GM12891 (cell line): Measurements from ENCODE around the gene SMAD3.

Experiments used
- PAX5 ChIP-seq: IDR thresholded peaks from 2 replicates; pipeline ENCODE4 v1.6.1; 2011; ENCODE audit warnings: low read length, moderate library complexity, mild to moderate bottlenecking; ENCODE audit not compliant: insufficient read depth, severe bottlenecking
- POLR2A ChIP-seq: IDR thresholded peaks from 2 replicates; pipeline ENCODE4 v1.6.1; 2011; ENCODE audit warnings: low read depth, low read length, control low read depth
- POLR2AphosphoS5 ChIP-seq: IDR thresholded peaks from 2 replicates; pipeline ENCODE4 v1.6.1; 2011; ENCODE audit warnings: low read depth, low read length, control low read depth
- POU2F2 ChIP-seq: IDR thresholded peaks from 2 replicates; pipeline ENCODE4 v1.6.1; 2011; ENCODE audit warnings: low read depth, mild to moderate bottlenecking, control low read depth, low read length, moderate library complexity
- SPI1 ChIP-seq: IDR thresholded peaks from 2 replicates; pipeline ENCODE4 v1.6.1; 2011; ENCODE audit warnings: low read depth, low read length, control low read depth
- TAF1 ChIP-seq: IDR thresholded peaks from 2 replicates; pipeline ENCODE4 v1.6.1; 2011; ENCODE audit warnings: low read depth, low read length, control low read depth

DNA sequence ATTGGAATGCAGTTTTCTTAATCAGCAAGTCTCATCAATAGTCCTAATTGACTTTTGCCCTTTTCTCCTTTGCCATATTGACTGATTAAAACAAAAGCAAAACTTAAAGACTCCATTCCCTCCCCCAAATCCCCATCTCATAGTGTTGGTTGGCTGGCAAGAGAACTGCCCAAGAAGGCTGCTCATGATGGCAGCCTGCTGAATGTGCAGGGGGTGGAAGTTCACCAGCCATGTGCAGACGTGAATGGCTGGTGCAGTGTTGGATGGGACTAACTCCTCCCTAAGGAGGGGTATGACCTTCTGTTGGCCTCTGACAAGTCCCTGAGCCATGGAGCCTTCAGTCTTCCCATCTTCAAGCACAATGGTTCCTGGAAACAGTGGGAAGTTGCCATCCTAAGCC, 7.0 kb downstream of the SMAD3 start:
- peak; percentile 47; the same call in 1 of the 2 replicates for TF ChIP-seq POLR2AphosphoS5
- TF ChIP-seq POLR2A = peak; percentile 40; the same call in 1 of the 2 replicates
- TF ChIP-seq TAF1 = no peak
- no peak for TF ChIP-seq SPI1
- TF ChIP-seq PAX5 = no peak
- TF ChIP-seq POU2F2 = no peak
